VCaP (cell line): Measurements from ENCODE around the gene IGF1R.

Source experiments
- H3K27ac ChIP-seq: fragments of 450-650 bp; 2 replicates; pipeline ENCODE4 v1.5.1; 2017
- CTCF ChIP-seq: fragments of 450-650 bp; conservative IDR thresholded peaks from 2 replicates; pipeline ENCODE4 v1.5.1; 2017; ENCODE audit warnings: mild to moderate bottlenecking, moderate library complexity

IGF1R gene

GRCh38 chr15:98878172-98878571 lies 229.8 kb downstream of the IGF1R start:
- no peak for TF ChIP-seq CTCF
- H3K27ac ChIP-seq = peak overlapping the region; percentile 61

- TF ChIP-seq CTCF = no peak
- peak overlapping the region; percentile 0; the same call in 1 of the 2 replicates for H3K27ac ChIP-seq
These were observed 230.5 kb downstream of the IGF1R start for GRCh38 chr15:98878862-98879261.

DNA sequence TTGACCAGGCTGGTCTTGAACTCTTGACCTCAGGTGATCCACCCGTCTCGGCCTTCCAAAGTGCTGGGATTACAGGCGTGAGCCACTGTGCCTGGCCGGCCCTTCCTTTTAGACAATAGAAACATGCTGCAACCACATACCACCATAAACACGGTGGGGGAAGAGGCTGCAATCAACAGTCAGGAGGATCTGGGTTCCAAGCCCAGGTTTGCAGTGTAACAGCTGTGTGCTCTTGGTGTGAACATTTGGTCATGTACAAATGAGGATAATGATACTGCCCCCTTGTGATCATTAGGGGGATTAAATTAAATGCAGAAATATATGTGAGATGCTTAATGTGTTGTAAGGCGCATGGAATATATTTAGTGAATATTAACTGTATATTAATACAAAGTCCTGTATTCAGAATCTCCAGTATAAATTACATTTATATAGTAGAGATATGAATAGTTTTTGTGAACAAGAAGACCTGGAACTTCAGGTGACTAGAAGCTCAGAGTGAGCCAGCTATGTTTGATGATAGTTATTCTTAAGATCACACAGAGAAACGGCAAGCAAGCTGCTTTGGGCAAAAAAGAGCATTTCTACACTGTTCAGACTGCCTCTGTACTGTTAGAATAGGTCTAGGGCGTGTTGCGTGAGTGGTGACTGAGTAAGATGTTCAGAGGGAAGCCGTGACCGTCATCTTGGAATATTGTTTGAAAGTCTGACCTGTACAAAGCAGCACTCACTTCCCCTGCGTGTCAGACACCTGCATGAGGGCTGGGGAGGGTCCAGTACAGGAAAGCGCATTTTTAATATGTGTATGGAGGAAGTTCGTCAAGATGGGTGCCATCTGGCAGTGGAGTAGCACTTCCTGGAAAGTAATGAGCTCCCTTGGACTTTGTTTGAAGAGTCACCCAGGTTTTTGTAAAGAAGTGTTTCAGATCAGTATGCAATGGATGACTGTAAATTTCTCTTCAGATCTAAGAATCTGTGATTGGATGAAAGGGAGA lies 233.5 kb downstream of the IGF1R start:
- no peak overlapping the region for H3K27ac ChIP-seq
- TF ChIP-seq CTCF = peak; percentile 75

DNA sequence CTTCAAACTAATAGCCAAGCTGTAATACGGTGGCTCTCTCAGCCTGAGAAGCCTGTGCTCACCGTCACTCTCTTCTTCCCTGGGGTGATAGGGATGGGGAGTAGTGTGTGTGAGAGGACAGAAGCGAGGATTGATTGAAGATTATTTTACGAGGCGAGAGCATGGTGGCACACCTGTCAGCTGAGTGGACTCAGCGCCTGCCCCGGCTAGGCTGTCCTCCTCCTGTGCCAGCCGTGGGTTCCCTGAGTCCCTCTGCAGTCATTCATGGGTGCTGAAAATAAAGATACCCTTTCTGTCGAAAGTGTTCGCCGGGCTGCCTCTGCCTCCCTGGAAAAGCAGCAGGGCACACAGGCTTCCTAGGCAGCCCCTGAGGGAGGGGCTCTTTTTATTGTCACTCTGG lies 235.1 kb downstream of the IGF1R start:
- no peak for TF ChIP-seq CTCF

DNA sequence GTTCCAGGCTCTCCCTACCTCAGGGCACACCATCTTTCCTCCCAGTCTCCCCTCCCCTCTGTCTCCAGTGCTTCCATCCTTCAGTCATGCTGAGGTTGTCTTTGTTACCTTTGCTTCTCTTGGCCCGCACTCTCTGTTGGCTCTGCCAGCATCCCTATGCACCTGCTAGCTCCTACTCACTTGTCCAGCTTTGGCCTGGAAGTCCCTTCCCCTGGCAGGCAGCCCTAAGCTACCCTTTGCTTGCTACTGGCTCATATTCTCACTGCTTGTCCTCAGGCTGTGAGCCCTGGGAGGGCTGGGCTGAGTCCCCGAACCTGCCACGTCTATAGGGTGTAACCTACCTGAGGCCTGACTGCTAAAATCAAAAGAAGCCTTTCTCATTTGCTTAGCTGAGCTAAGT lies 236.6 kb downstream of the IGF1R start:
- H3K27ac ChIP-seq = peak overlapping the region; percentile 20
- TF ChIP-seq CTCF = no peak

More for the DNA sequence above, 235.1 kb downstream of the IGF1R start:
- H3K27ac ChIP-seq = peak overlapping the region; percentile 20; the same call in 1 of the 2 replicates

- TF ChIP-seq CTCF = no peak
- H3K27ac ChIP-seq = no peak overlapping the region
These were observed 239.6 kb downstream of the IGF1R start for GRCh38 chr15:98887976-98888375.

DNA sequence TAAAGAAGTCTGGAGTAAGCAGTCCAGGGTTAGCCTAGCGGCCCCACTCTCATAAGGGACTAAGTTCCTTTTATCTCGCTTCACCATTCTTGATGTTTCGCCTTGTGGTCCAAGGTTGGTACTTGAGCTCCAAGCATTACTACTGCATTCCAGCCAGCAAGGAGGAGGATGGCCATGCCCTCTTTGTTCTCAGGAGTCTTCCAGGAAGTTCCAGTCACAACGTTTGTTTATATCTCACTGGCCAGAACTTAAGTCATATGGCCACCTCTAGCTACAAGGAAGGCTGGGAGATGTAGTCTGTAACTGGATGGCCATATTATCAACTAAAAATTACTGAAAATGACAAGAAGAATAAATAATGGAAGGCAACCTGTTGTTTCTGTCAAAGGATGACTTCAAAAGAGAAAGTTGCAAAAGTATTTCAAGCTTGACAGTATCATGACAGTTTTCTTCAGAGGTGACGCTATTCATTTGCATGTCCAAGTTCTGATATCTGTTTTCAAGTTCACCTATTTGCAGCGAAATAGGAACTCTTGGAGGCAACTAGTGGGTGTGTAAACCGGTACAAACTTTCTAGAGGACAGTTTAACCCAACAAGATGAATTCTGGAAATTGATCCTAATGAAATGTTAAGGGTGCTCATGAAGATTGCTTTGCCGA lies 240.6 kb downstream of the IGF1R start:
- TF ChIP-seq CTCF = no peak
- no peak overlapping the region for H3K27ac ChIP-seq
